Effector CD4-positive, alpha-beta T cell (primary cell): ENCODE data around the gene PLEKHA1.

Source experiments
- DNase-seq: peaks from one replicate; pipeline ENCODE4 v3.0.0-alpha.2; 2020

The PLEKHA1 gene

DNA sequence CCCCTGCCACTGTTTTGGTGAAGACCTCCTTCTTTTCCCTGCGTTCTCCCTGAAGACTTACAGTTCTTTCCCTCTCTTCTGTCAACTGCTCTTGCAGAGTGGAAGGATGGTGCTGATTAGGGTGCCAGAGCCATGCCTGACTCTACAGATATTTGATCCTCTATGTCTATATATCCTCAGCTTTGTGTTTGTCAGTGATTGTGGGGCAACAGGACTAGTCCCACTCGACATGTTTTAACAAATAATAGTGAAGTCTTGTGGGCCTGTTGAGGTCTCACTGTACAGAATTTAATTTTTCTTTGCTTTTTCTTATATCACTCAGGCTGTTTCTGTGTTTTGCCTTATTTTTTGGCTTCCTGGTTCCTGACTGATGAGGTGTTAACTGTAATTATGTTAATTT, 5.0 kb downstream of the PLEKHA1 start:
- no peak for DNase-seq

DNA sequence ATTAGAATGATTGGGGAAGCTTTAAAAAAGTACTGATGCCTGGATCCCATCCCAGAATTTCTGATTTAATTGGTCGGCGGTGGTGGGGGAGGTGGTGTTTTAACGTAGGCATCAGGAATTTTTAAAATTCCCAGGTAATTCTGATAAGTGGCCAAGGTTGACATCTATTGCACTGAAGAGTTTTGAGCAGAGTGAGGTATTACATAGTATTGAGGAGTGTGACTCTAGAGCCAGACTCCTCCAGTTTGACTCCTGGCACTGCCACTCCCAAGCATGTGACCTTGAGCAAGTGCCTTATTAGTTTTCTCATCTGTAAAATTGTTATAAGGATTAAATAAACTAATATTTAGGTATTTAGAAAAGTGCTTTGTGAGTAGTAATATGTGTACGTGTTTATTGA, 6.2 kb downstream of the PLEKHA1 start:
- DNase-seq, result no peak

DNA sequence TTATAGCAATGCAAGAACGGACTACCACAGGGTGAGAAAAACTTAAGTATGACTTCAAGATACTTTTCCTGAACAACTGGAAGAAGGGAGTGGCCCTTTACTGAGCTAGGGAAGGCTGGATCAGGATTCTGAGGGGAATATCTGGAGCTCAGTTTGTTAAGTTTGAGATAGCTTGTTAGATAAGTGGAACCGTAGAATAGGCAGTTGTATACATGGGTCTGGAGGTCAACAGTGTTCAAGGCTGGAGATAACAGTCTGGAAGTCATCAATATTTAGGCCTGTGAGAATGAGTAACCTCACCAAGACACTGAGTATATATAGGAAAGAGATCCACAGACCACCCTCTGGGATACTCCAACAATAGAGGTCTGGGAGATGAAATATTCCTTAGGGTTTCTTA, 7.2 kb downstream of the PLEKHA1 start:
- no peak for DNase-seq

DNA sequence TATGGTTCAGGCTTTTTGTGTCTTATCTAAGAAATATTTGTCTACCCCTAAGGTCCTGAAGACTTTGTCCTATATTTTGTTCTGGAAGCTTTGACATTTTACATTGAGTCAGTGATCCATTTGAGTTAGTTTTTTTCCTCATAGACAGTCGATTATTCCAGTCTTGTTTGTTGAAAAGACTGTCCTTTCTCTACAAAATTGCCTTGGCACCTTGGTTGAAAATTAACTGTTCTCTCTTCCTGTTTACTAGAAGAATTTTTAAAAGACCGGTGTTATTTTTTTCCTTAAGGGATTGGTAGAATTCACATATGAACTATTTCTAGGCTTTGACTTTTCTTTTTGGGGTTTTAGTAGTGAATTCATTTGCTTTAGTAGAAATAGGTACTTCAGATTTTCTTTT, 12.0 kb downstream of the PLEKHA1 start:
- DNase-seq, result no peak

DNA sequence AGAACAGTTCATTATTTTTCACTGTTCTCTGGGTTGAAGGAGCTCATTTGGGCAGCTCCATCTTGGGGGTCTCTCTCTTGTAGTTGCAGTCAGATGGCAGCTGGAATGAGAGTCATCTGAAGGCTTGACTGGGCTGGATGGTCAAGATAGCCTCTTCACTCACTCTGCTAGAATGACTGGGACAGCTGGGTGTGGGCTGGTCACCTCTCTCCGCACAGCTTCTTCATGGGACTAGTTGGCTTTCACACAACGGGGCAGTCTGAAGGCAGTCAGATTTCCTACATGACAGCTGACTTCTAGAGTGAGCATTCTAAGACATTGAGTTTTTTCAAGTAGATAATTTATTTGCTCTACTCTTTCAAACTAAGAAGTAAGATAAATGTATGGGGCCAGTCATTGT, 13.1 kb downstream of the PLEKHA1 start:
- no peak for DNase-seq

DNA sequence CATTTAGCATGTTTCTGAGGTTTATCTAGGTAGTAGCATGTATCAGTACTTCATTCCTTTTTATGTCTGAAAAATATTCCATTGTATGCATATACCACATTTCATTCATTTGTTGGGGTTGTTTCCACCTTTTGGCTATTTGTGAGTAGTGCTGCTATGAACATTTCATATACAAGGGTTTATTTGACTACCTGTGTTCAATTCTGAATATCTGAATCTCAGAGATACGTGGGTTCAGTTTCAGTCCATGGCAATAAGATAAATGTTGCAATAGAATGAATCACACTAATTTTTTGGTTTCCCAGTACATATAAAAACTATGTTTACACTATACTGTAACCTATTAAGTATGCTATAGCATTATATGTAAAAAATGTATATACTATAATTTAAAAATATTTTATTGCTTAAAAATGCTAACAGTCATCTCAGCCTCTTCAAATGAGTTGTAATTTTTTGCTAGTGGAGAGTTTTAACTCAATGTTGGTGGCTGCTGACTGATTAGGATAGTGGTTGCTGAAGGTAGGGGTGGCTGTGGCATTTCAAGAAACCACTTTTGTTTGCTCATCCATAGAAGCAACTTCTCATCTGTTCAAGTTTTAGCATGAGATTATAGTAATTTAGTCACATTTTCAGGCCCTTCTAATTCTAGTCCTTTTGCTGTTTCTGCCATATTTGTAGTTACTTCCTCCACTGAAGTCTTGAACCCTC, 13.9 kb downstream of the PLEKHA1 start:
- DNase-seq, result no peak

DNA sequence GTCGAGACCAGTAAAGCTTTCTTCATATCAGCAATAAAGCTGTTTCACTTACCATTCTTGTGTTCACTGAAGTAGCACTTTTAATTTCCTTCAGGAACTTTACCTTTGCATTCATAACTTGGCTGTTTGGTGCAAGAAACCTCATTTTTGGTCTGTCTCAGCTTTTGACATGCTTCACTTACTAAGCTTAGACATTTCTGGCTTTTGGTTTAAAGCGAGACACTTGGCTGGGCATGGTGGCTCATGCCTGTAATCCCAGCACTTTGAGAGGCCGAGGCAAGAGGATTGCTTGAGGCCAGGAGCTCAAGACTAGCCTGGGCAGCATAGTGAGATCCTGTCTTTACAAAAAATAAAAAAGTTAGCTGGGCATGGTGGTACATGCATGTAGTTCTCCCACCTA, 15.8 kb downstream of the PLEKHA1 start:
- DNase-seq, result no peak

DNA sequence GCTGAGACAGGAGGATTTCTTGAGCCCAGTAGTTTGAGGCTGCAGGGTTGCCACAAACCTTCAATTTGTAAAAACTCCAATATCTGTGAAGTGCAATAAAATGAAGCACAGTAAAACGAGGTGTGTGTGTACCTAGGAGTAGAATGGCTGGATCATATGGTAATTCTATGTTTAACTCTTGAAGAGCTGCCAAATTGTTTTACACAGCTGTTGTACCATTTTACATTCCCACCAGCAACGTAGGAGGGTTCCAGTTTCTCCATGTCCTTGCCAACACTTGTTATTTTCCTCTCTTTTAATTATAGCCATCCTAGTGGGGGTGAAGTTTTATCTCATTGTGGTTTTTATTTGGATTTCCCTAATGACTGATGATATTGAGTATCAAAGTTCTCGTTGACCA, 16.2 kb downstream of the PLEKHA1 start:
- DNase-seq, result no peak

DNA sequence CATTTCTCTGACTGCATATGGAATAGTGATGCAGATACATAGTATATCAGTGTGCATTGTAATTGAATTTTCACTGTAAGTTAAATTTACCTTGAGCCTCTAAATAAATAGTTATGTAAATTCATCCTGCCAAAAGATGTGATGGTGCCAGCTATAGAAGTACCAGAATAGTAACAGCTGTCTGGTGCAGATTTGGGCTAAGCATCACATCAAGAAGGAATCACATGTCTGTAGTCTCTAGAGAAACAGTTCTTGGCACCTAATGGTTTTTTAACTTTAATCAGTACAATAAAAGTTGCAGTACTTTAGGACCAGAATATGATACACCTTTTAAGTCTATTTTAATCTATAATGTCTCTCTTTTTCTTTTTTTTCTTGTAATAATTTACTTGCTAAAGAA, 17.4 kb downstream of the PLEKHA1 start:
- DNase-seq, result no peak

DNA sequence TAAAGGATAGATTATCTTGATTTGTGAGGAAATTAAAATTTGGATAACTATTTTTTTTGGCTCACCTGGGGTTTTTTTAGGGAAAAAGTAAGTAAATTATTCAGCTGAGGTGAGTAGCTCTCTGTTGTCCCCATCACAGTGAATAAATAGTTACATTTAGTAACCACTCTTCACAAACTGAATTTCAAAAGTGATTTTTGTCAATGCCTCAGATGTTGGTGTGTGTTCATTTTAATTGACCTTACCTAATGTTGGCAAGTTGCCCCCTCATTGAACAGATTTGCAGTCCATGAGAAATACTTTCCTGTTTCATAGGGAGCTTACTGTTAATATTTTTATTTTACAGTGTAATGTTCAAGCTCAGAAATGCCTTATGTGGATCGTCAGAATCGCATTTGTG, 18.3 kb downstream of the PLEKHA1 start:
- no peak for DNase-seq

DNA sequence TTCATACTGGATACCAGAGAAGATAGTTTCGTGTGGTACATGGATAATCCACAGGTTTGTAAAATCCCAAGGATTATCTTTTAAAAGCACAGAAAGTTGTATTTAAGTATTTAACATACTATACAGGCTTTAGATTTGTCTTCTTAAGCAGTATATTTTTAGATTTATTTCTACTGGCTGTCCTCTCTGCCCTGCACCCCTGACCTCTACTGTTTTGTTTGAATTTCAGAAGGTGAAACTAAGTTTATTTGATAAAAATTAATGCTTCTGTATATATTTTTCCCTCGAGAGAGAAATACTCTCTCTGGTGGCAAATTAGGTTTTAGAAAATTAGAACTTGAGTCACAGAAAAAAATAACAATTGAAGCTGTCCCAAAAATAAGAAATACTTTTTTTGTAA, 18.8 kb downstream of the PLEKHA1 start:
- no peak for DNase-seq

DNA sequence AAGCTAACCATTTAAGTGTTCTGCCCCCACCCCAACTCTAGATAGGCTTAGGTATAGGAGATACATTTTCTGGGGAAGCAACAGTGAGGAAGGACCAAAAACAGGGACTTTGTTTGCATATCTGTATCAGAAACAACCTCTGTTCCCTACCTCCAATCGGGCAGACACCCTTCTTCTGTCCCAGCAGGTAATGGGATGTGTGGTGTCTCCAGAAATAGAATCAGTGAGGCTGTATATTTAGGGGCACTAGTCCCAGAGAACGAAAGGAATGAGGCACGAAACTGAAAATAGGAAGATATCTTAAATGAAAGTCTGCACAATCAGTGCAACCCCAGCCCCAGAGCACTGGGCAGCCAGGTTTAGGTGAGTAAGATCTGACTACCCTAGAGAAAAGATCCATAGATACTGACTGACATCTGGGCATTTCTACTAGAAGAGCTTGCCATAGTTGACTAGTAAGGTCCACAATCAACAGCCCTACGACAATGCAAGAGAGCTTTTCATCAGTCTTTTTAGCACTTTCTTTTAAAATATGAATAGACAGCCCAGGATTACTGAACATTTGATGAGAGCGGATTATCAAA, 28.1 kb downstream of the PLEKHA1 start:
- no peak for DNase-seq

DNA sequence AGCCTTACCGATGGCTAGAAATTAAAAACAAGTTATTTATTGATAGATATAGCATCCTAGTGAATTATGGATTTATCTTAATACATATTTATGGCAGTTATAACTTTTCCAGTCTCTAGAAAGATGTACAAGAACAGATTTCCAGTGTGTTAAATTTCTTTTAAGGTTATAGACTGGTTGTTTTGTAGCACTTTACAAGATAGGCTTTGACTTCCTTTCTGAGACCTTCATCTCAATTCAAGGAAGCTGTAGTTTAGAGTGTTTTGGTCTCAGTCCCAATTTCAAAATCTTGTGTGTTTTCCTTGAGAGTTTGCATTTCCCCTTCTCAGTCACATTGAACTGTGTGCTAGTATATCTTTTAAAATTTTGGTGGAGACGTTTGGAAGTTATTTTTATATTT, 30.1 kb downstream of the PLEKHA1 start:
- DNase-seq, result no peak

DNA sequence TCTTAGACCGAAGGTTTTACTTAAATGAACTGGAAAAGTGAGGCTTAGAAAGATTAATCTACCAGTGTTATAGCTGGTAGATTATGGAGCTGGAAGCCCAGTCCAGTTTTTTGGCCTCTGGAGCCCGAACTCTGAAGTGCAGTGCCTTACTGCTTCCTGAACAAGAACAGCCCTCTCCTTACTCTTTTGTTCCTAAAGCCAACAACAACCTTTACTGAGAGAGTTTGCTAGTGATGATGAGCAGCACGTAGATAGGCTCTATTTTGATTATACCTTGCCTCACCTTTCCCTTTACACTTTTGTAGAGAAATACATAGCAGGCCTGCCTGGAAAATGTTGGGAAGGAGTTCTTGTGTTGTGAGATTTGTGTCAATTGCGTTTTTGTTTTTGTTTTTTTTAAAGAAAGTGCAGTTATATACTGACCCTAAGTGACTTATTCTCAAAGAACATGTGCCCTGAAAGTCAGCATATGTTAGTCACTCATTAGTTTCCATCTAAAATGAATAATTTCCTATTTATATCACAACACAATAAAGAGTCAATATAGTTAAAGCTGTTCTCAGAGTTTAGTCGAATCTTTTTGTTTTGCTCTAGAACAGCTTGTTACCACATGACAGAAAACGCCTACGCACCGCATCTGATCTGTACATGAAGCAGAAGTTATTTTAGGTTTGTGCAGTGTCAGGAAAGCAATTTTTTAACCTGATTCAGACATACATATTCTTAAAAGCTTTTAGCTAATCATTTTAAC, 33.0 kb downstream of the PLEKHA1 start:
- no peak for DNase-seq

DNA sequence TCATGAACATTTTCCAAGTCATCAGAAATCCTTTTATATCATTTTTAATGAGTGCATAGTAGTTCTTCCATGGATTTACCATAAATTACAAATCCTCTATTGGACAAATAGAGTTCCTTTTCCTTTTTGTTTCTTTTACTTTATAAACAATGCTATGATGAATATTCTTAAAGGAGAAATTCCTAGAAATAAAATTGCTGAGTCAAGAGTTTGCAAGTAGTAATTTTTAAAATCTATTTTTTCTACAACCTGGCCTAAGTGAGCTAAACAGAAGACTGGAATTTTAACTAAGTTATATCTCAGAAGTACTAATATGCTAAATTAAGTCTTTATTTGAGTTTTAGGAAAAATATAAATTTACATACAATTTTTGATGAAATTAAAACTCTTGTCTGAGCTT, 38.8 kb downstream of the PLEKHA1 start:
- no peak for DNase-seq

DNA sequence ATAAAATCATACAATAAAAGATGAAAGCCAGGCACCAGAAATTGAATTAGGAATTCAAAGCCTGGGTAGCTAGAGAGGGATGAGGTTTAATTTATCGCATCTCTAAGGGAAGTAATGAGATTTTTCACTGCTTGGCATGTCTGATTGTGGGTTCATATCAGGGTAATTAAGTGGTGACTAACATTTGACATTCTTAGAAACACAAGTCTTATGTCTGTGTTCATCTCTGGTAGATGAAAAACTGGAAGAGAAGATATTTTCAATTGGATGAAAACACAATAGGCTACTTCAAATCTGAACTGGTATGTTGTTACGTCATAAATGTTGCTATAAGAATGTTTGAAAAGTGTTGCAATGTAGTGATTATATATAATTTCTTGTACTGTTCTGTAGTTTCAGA, 43.2 kb downstream of the PLEKHA1 start:
- no peak for DNase-seq

DNA sequence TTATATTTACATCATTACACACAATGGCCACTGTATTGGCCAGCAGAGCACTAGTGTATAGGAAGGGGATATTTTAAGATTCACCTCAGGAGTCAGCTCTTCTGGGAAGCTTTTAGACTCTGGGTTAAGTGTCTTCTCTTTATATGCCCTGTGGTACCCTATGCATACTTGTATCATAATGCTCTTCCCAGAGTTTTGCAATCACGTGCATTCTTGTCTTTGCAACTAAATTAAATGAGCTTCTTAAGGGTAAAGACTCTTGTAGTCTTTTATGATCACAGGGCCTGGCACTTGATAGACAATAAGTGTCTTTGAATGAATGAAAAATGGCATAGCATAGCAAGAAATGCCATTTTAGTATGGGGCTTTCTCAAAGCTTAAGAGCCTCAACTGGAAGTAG, 44.5 kb downstream of the PLEKHA1 start:
- DNase-seq, result no peak

DNA sequence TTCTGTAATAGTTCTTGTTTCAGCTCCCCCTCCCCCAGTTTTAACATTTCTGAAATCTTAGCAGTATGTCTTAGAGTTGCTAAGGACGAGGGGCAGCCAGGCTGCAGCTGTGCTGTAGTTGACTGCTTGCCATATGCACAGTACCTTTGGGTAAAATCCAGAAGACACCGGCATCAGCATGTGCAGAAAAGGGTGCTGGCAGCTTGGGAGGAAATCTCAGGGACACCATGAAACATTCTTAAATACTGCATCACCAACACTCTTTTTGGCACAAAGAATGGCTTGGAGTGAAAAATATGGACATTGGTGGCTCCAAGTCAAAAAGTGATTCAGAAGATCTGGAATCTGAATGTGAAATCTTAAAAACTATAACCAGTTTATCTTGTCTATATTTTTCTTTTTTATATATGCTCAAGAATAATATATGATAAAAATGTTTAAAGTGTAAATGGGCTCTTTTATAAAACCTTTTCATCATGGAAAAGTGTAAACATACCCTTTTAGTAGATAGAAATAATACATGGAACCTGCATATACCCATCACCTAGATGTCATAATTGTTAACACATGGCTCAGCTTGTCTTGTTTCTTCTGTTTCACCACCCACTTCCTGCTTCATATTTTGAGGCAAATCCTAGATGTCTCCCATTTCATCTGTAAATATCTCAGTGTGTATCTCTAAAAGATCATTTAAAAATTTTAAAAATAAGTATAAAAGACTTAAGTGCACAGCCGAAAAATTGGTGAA, 45.5 kb downstream of the PLEKHA1 start:
- DNase-seq, result no peak

DNA sequence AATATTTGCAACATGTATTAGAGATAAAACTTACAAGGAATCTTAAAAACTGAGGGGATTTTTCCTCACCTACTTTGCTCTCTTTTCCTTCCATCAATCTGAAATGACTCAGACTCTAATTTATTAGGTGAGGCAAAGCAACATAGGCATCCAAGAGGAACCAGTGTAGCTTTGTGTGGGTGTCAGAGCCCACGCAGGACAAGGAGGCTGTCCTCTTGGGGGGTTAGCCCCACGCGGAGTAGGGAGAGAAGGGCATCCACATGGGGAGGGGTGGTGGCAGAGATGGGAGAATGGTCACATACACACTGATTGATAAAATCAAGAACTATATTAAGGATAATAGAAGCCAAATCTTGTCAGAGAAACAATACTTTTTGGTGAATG, 46.1 kb downstream of the PLEKHA1 start:
- DNase-seq, result no peak

DNA sequence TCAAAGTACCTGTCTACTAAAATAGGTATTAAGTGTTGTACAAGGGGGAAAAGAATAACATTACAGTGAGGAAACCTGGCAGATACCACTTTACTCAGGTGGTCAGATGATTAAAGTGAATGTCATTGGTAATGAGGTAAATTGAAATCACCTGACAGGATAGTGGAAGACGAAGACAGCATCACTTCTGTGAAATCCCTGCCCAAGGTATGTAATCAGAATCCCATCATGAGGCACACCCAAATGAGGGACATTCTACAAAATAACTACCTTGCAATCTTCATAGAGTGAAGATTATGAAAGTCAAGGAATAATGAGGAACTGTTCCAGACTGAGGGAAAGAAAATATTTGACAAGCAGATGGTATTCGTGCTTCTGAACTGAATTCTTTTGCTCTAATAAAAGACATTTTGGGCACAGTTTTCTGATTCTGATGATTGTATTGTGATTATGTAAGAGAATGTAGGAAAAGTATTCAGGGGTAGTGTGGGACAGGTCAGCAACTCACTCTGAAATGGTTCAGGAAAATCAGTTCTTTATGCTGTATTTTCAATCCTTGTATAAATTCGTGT, 46.6 kb downstream of the PLEKHA1 start:
- DNase-seq, result no peak

DNA sequence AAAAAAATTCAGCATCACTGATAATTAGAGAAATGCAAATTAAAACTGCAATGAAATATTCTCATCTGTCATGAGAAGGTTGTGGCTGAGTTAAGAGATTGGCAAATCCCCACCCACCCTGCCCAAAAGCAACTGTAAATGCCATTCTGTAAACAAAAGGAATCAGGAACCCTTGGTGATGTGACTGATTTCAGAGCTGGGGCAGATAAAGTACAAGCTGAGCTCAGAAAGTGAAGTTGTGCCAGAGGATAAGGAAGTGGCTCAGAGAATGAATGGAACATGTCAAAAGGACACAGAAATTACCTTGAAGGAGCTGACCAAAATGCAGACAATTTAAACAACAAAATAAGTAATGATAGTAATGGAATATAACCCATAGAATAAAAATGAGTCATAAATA, 47.2 kb downstream of the PLEKHA1 start:
- no peak for DNase-seq

DNA sequence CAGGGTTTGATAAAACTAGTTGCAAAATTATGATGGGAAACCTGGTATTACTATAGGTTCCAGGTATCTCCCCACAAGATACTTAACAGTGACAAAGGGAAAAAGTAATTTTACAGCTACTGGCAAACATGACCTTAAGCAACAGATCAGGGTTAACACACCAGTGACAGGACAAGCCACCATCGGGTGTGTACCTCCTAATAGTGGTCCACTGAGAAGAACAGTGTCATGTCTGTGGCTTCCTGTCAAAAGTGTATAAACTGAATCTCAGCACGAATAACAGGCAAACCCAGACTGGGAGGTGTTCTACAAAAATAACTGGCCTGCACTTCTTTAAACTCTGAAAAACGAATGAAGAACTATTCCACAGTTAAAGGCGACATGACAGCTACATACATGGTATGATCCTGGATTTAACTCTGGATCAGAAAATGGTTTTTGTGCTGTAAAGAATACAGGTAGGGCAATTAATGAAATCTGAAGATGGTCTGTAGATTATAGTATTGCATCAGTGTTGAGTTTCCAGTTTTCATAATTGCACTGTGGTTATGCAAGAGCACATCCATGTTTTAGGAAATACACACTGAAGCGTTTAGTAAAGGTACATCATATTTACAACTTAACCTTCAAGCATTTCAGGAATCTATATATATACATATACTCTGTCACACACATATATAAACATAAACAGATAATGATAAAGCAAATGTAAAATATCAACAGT, 47.9 kb downstream of the PLEKHA1 start:
- no peak for DNase-seq

DNA sequence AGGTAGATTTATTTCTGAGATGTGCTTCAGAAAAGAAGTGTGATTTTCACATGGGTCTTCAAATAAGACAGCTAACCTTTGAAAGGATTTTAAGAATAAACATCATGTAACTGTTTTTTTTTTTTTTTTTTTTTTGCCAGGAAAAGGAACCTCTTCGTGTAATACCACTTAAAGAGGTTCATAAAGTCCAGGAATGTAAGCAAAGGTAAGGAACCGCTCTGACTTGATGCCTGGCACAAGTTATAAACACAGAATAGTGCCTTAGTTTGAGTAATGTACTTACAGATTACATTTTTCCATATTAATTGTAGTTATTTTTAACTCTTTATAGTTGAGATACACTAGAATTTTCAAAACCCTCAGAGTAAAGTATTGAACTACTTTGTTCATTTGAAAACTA, 49.6 kb downstream of the PLEKHA1 start:
- no peak for DNase-seq
